Lung (tissue), 12 donors: Measurements from ENCODE around the gene CAD. TPM values are rescaled to one million over a fixed set of nuclear protein-coding genes. Genes with fewer than 3 reads are reported as not detected.

Experiments used
- ATAC-seq: fragments of 200-7000 bp; cut with Tn5 transposase; one replicate; pipeline ENCODE4 v1.9.1; 2020; ENCODE audit warnings: moderate number of reproducible peaks; ENCODE audit not compliant: insufficient read depth, low FRiP score
- DNase-seq, 3 donors: peaks; one replicate each; pipeline ENCODE4 v3.0.0-alpha.2; 2013 to 2017
- H3K27ac ChIP-seq, 2 donors: one replicate each; pipeline ENCODE4 v1.5.1; 2013; ENCODE audit warnings: mild to moderate bottlenecking in 2 of 2, moderate library complexity in 2 of 2, control low read depth in 1 of 2, inconsistent platforms in 1 of 2, low read depth in 1 of 2, low read length in 1 of 2
- H3K27me3 ChIP-seq, 3 donors: one replicate each; pipeline ENCODE4 v1.5.1; 2013; ENCODE audit warnings: low read length in 2 of 3; ENCODE audit not compliant: control insufficient read depth in 3 of 3, insufficient read depth in 3 of 3
- H3K36me3 ChIP-seq, 4 donors: one replicate each; pipeline ENCODE4 v1.5.1; 2013; ENCODE audit warnings: low read length in 4 of 4, mild to moderate bottlenecking in 1 of 4, moderate library complexity in 1 of 4; ENCODE audit not compliant: control insufficient read depth in 4 of 4, insufficient read depth in 4 of 4
- H3K4me1 ChIP-seq, 5 donors: one replicate each; pipeline ENCODE4 v1.5.1; 2013; ENCODE audit warnings: low read length in 5 of 5, mild to moderate bottlenecking in 2 of 5, moderate library complexity in 1 of 5; ENCODE audit not compliant: control insufficient read depth in 5 of 5, insufficient read depth in 5 of 5
- H3K4me3 ChIP-seq: one replicate; pipeline ENCODE4 v1.5.1; 2013; ENCODE audit warnings: mild to moderate bottlenecking, control low read depth, moderate library complexity
- H3K9ac ChIP-seq, 2 donors: one replicate each; pipeline ENCODE4 v1.5.1; 2013; ENCODE audit warnings: low read length in 2 of 2, control low read depth in 1 of 2; ENCODE audit not compliant: insufficient read depth in 1 of 2
- H3K9me3 ChIP-seq, 4 donors: one replicate each; pipeline ENCODE4 v1.5.1; 2013; ENCODE audit warnings: low read length in 3 of 4, mild to moderate bottlenecking in 1 of 4, moderate library complexity in 1 of 4; ENCODE audit not compliant: control insufficient read depth in 4 of 4, insufficient read depth in 3 of 4
- CTCF ChIP-seq: IDR thresholded peaks from 2 replicates; pipeline ENCODE4 v1.5.1; 2012; ENCODE audit warnings: mild to moderate bottlenecking; ENCODE audit errors: control extremely low read depth, extremely low read depth
- WGBS, 2 donors: extraction: QIAGEN DNeasy Blood & Tissue Kit; methylation state at CpG; one replicate each; pipeline ENCODE4 v1.1.7; 2013; 5-methylcytosine and 5-hydroxymethylcytosine counted together
- polyA plus RNA-seq, 2 donors: library from polyadenylated mRNA; stranded (reverse); fragments of 200-250 nt; gene quantifications; one replicate each; pipeline ENCODE4 v1.2.1, GENCODE V29; 2013
- total RNA-seq, 2 donors: library from RNA; depleted of rRNA in 1 of 2; stranded (reverse); fragments of >200 nt in 1 of 2; gene quantifications; one replicate each; pipeline ENCODE4 v1.2.1, GENCODE V29; 2014 to 2021
- donor health status: control.
- donor health status: control.
- donor health status: Bipolar disorder and iron deficiency.
- donor health status: healthy.
- donor health status: DM: yes; HTN: yes; CAD: no.

Gene CAD
- total and polyA plus RNA-seq, 4 donors: 10.9 to 42.0 (median 18.9) TPM

GRCh38 chr2:27220091-27220490 lies 2.9 kb downstream of the CAD start:
- Histone ChIP-seq H3K4me1 (peaks cover 0 to 11% (median 3%) of the 10 kb centered on the region in 5 donors), H3K36me3 (peaks cover 8 to 36% (median 25%) of the 10 kb centered on the region in 4 donors), H3K4me3 (no peak overlapping the region), H3K9ac (no peak overlapping the region), H3K27ac (no peak overlapping the region), H3K9me3 (no peaks in the 10 kb centered on the region), H3K27me3 (no peaks in the 10 kb centered on the region)
- ATAC-seq (no peak), DNase-seq (no peak)
- no peak for TF ChIP-seq CTCF
- WGBS, 2 donors: 96 to 97% methylated on average over 7 of the region's 7 CpGs

- Histone ChIP-seq H3K36me3 (peaks cover 9 to 38% (median 32%) of the 10 kb centered on the region in 4 donors), H3K9me3 (no peaks in the 10 kb centered on the region), H3K27me3 (no peaks in the 10 kb centered on the region), H3K4me1 (peaks cover 0 to 11% (median 3%) of the 10 kb centered on the region in 5 donors), H3K9ac (no peak overlapping the region), H3K4me3 (no peak overlapping the region), H3K27ac (no peak overlapping the region)
- no peak for TF ChIP-seq CTCF
- 95 to 100% methylated on average over 3 of the region's 3 CpGs for WGBS, 2 donors
- no peak for DNase-seq
- no peak for ATAC-seq
Measured at GRCh38 chr2:27221166-27221565, 4.0 kb downstream of the CAD start.

- DNase-seq (no peak), ATAC-seq (no peak)
- H3K9ac ChIP-seq: no peak overlapping the region
- peaks cover 20 to 44% (median 39%) of the 10 kb centered on the region in 4 donors for H3K36me3 ChIP-seq
- H3K27me3 ChIP-seq: no peaks in the 10 kb centered on the region
- WGBS, 2 donors: 94 to 99% methylated on average over 5 of the region's 5 CpGs
- H3K4me1 ChIP-seq: peaks cover 0 to 6% (median 0%) of the 10 kb centered on the region in 5 donors
- H3K9me3 ChIP-seq: no peaks in the 10 kb centered on the region
- no peak for TF ChIP-seq CTCF
- H3K27ac ChIP-seq: no peak overlapping the region
- no peak overlapping the region for H3K4me3 ChIP-seq
Measured at GRCh38 chr2:27222407-27222806, 5.2 kb downstream of the CAD start.

- 98 to 100% methylated on average over 6 of the region's 6 CpGs for WGBS, 2 donors
- H3K4me1 ChIP-seq: peaks cover 0 to 1% (median 0%) of the 10 kb centered on the region in 5 donors
- no peak overlapping the region for H3K27ac ChIP-seq
- no peak overlapping the region for H3K4me3 ChIP-seq
- H3K27me3 ChIP-seq: no peaks in the 10 kb centered on the region
- no peak overlapping the region for H3K9ac ChIP-seq
- DNase-seq: no peak
- H3K36me3 ChIP-seq: peaks cover 20 to 48% (median 38%) of the 10 kb centered on the region in 4 donors
- TF ChIP-seq CTCF: no peak
- no peak for ATAC-seq
- no peaks in the 10 kb centered on the region for H3K9me3 ChIP-seq
Measured at GRCh38 chr2:27223416-27223815, 6.2 kb downstream of the CAD start.
